Breast epithelium (tissue), 3 donors: ENCODE measurements around the gene LHPP.

Experiments used
- POLR2AphosphoS5 ChIP-seq, 3 donors: sonication (generic); formaldehyde crosslinking; IDR thresholded peaks; one replicate each; pipeline ENCODE4 v1.6.1; 2017; ENCODE audit warnings: antibody characterized with exemption in 3 of 3
- TF ChIP-seq, protein P1 (sequence below), 3 donors: fragments of 450-650 bp; IDR thresholded peaks; one replicate each; pipeline ENCODE4 v1.5.1; 2016 to 2017; ENCODE audit warnings: antibody characterized with exemption in 3 of 3, mild to moderate bottlenecking in 3 of 3, moderate library complexity in 3 of 3

GRCh38 chr10:124551097-124551496 is 89.5 kb downstream of the LHPP start:
- TF ChIP-seq POLR2AphosphoS5 (IDR thresholded peaks at IDR 0.05): no peak
- TF ChIP-seq, protein P1, sequence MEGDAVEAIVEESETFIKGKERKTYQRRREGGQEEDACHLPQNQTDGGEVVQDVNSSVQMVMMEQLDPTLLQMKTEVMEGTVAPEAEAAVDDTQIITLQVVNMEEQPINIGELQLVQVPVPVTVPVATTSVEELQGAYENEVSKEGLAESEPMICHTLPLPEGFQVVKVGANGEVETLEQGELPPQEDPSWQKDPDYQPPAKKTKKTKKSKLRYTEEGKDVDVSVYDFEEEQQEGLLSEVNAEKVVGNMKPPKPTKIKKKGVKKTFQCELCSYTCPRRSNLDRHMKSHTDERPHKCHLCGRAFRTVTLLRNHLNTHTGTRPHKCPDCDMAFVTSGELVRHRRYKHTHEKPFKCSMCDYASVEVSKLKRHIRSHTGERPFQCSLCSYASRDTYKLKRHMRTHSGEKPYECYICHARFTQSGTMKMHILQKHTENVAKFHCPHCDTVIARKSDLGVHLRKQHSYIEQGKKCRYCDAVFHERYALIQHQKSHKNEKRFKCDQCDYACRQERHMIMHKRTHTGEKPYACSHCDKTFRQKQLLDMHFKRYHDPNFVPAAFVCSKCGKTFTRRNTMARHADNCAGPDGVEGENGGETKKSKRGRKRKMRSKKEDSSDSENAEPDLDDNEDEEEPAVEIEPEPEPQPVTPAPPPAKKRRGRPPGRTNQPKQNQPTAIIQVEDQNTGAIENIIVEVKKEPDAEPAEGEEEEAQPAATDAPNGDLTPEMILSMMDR (IDR thresholded peaks at IDR 0.05): no peak
